Cerebellar nuclear complex (tissue), 1 donor: ENCODE results near the gene GDAP2.
A peak's percentile ranks its signal among the peaks of the same experiment; 100 is the strongest.

ENCODE experiments used
- DNase-seq, 2 experiments: peaks; one replicate each; lab custom pipeline; 2025; lab: John Stamatoyannopoulos, UW

GDAP2 gene

GRCh38 chr1:117842408-117843170 is 86.8 kb downstream of the GDAP2 start:
- no peak for DNase-seq

GRCh38 chr1:117841117-117841650 is 88.2 kb downstream of the GDAP2 start:
- DNase-seq = no peak

GRCh38 chr1:117838911-117839310 is 90.5 kb downstream of the GDAP2 start:
- DNase-seq = no peak

- no peak for DNase-seq
These were observed 93.4 kb downstream of the GDAP2 start for GRCh38 chr1:117836069-117836468.

- DNase-seq = no peak
These were observed 95.0 kb downstream of the GDAP2 start for GRCh38 chr1:117834416-117834815.

GRCh38 chr1:117832453-117832852 is 97.0 kb downstream of the GDAP2 start:
- no peak for DNase-seq

GRCh38 chr1:117830222-117830621 is 99.2 kb downstream of the GDAP2 start:
- no peak for DNase-seq

- DNase-seq = no peak
These were observed 101.2 kb downstream of the GDAP2 start for GRCh38 chr1:117828201-117828600.

GRCh38 chr1:117826540-117827078 is 102.8 kb downstream of the GDAP2 start:
- DNase-seq = no peak

- no peak for DNase-seq
These were observed 103.3 kb downstream of the GDAP2 start for GRCh38 chr1:117826119-117826518.

GRCh38 chr1:117825414-117825813 is 104.0 kb downstream of the GDAP2 start:
- DNase-seq = no peak

- DNase-seq = no peak
These were observed 104.8 kb downstream of the GDAP2 start for GRCh38 chr1:117824616-117825015.

GRCh38 chr1:117821774-117822482 is 107.5 kb downstream of the GDAP2 start:
- no peak for DNase-seq

GRCh38 chr1:117821382-117821755 is 108.1 kb downstream of the GDAP2 start:
- no peak for DNase-seq

- DNase-seq = no peak
These were observed 108.6 kb downstream of the GDAP2 start for GRCh38 chr1:117820694-117821381.

- DNase-seq = no peak
These were observed 109.3 kb downstream of the GDAP2 start for GRCh38 chr1:117820096-117820495.

- no peak for DNase-seq
These were observed 110.1 kb downstream of the GDAP2 start for GRCh38 chr1:117819301-117819700.

GRCh38 chr1:117818456-117818855 is 111.0 kb downstream of the GDAP2 start:
- DNase-seq = no peak

- peak; percentile 78 to 91 for DNase-seq
These were observed 111.8 kb downstream of the GDAP2 start for GRCh38 chr1:117817629-117818028.

- no peak for DNase-seq
These were observed 113.5 kb downstream of the GDAP2 start for GRCh38 chr1:117815926-117816325.

- DNase-seq = no peak
These were observed 114.3 kb downstream of the GDAP2 start for GRCh38 chr1:117814856-117815797.
